IPS-18a (cell line): ENCODE results near the gene EIPR1.

Experiments used
- H3K27ac ChIP-seq: one replicate; pipeline ENCODE4 v1.5.1; 2013; ENCODE audit warnings: low read length
- H3K27me3 ChIP-seq: one replicate; pipeline ENCODE4 v1.6.1; 2013; ENCODE audit warnings: mild to moderate bottlenecking, low read length; ENCODE audit not compliant: control insufficient read depth, insufficient read depth
- H3K36me3 ChIP-seq: one replicate; pipeline ENCODE4 v1.6.1; 2013; ENCODE audit warnings: low read depth, low read length; ENCODE audit not compliant: control insufficient read depth
- H3K4me1 ChIP-seq: one replicate; pipeline ENCODE4 v1.6.1; 2013; ENCODE audit warnings: low read depth, low read length; ENCODE audit not compliant: control insufficient read depth
- H3K4me3 ChIP-seq: one replicate; pipeline ENCODE4 v1.5.1; 2013; ENCODE audit warnings: low read length
- H3K9ac ChIP-seq: one replicate; pipeline ENCODE4 v1.6.1; 2013; ENCODE audit warnings: mild to moderate bottlenecking, low read length, moderate library complexity
- H3K9me3 ChIP-seq: one replicate; pipeline ENCODE4 v1.6.1; 2013; ENCODE audit warnings: low read depth, low read length; ENCODE audit not compliant: control insufficient read depth

Gene EIPR1

DNA sequence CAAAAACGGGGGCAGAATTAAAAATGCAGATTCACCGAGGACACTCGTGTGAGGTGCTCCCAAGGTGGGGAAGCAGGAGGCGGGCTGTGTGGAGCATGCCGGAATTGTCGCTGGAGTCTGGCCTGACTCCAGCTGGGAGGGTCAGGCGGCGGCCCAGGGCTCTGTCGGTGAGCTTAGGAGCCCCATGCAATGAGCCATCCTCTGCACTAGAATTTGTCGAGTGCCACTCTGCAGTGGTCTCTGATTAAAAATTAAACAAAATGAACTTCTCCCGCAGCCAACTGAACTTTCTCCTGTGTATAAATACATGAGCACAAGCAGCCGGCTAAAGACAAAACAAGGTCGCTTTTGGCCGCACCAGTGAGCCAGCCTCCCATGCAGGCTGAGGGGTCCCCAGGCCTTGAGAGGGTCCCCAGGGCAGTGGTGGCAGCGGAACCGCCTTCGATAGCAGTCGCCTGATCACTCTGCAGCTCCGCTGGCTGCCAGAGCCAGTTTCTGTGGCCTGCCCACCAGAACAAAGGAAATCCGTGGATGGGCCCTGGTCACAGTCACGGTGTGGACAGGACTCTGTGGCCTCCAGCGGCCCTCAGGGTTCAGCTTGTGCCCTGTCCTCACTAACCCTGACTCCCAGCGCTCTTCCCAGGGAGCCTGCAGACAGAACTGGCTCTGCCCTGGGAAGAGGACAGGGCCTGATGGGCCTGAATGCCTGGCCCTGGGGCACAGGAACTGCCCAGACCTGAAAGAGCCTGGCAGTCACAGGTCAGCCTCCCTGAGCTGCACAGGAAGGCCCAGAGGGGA lies 201.3 kb downstream of the EIPR1 start:
- Histone ChIP-seq H3K27ac (no peak overlapping the region), H3K4me3 (no peak overlapping the region), H3K9ac (no peak overlapping the region), H3K4me1 (no peaks in the 10 kb centered on the region), H3K9me3 (no peaks in the 10 kb centered on the region), H3K27me3 (no peaks in the 10 kb centered on the region), H3K36me3 (no peaks in the 10 kb centered on the region)

GRCh38 chr2:3175568-3175955 lies 202.1 kb downstream of the EIPR1 start:
- Histone ChIP-seq H3K9me3 (no peaks in the 10 kb centered on the region), H3K27me3 (no peaks in the 10 kb centered on the region), H3K27ac (no peak overlapping the region), H3K9ac (no peak overlapping the region), H3K36me3 (no peaks in the 10 kb centered on the region), H3K4me3 (no peak overlapping the region), H3K4me1 (no peaks in the 10 kb centered on the region)

- Histone ChIP-seq H3K9ac (no peak overlapping the region), H3K4me1 (no peaks in the 10 kb centered on the region), H3K9me3 (no peaks in the 10 kb centered on the region), H3K27ac (no peak overlapping the region), H3K4me3 (no peak overlapping the region), H3K27me3 (no peaks in the 10 kb centered on the region), H3K36me3 (no peaks in the 10 kb centered on the region)
Observed at GRCh38 chr2:3174626-3175567, 202.7 kb downstream of the EIPR1 start.

GRCh38 chr2:3173031-3173430 lies 204.6 kb downstream of the EIPR1 start:
- Histone ChIP-seq H3K27ac (no peak overlapping the region), H3K4me1 (peaks cover 10% of the 10 kb centered on the region), H3K9ac (no peak overlapping the region), H3K27me3 (no peaks in the 10 kb centered on the region), H3K9me3 (no peaks in the 10 kb centered on the region), H3K4me3 (no peak overlapping the region), H3K36me3 (no peaks in the 10 kb centered on the region)

DNA sequence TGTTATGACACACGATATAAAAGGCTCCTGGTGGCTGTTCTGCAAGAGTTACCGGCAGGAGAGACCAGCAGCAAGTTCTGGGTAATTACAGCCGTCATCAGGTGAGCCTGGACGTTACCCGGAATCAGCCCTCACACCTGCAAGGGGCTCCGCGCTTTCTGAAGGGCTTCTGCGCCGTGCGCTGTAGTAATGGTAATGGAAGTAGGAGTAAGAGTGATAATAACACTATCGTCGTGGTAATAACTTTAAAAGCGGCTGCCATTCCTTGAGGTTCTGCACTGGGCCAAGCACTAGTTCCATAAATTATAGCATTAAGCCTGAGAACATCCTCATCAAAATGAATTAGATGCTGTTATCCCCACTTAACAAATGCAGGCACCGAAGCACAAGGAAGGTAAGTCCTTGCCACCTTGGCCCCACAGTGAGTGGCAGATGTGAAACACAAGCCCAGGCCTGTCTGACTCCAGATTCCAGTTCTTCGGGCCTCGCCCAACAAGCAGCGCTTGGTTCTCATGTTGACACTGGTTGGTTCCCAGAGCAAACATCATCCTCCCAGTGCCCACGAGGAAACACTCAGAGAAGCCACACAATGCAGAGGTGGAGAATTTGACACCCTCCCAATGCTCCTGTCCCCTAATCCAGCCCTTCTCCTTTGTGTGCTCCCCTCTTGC lies 205.2 kb downstream of the EIPR1 start:
- no peak overlapping the region for H3K27ac ChIP-seq
- no peak overlapping the region for H3K9ac ChIP-seq
- no peaks in the 10 kb centered on the region for H3K36me3 ChIP-seq
- no peaks in the 10 kb centered on the region for H3K27me3 ChIP-seq
- H3K4me3 ChIP-seq, result no peak overlapping the region
- peaks cover 12% of the 10 kb centered on the region for H3K4me1 ChIP-seq
- H3K9me3 ChIP-seq, result no peaks in the 10 kb centered on the region

GRCh38 chr2:3171564-3172264 lies 205.9 kb downstream of the EIPR1 start:
- Histone ChIP-seq H3K27me3 (no peaks in the 10 kb centered on the region), H3K36me3 (no peaks in the 10 kb centered on the region), H3K4me3 (no peak overlapping the region), H3K4me1 (peaks cover 12% of the 10 kb centered on the region), H3K27ac (no peak overlapping the region), H3K9me3 (no peaks in the 10 kb centered on the region), H3K9ac (no peak overlapping the region)

DNA sequence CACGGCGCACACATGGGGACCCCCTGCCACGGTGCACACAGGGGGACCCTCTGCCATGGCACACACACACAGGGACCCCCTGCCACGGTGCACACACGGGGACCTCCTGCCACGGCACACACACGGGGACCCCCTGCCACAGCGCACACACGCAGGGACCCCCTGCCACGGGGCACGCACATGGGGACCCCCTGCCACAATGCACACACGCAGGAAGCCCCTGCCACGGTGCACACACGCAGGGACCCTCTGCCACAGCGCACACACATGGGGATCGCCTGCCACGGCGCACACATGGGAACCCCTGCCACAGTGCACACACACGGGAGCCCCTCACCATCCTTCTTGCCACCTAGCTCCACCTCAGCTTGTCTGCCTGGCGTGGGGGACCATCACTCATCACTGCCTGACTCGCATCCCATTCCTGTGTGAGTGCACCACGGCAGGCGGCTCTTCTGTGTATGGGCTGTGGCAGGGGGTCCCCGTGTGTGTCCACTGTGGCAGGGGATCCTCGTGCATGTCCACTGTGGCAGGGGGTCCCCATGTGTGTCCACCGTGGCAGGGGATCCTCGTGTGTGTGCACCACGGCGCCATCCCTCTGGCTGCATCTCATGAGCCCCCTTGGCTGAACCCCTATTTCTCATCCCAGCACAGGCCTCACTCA lies 206.7 kb downstream of the EIPR1 start:
- Histone ChIP-seq H3K9me3 (no peaks in the 10 kb centered on the region), H3K4me1 (peaks cover 12% of the 10 kb centered on the region), H3K27me3 (no peaks in the 10 kb centered on the region), H3K36me3 (no peaks in the 10 kb centered on the region), H3K4me3 (no peak overlapping the region), H3K27ac (no peak overlapping the region), H3K9ac (no peak overlapping the region)

- H3K27ac ChIP-seq, result no peak overlapping the region
- no peaks in the 10 kb centered on the region for H3K9me3 ChIP-seq
- no peaks in the 10 kb centered on the region for H3K36me3 ChIP-seq
- H3K4me1 ChIP-seq, result peaks cover 12% of the 10 kb centered on the region
- H3K9ac ChIP-seq, result no peak overlapping the region
- no peak overlapping the region for H3K4me3 ChIP-seq
- H3K27me3 ChIP-seq, result no peaks in the 10 kb centered on the region
Observed at GRCh38 chr2:3169106-3169870, 208.3 kb downstream of the EIPR1 start.

DNA sequence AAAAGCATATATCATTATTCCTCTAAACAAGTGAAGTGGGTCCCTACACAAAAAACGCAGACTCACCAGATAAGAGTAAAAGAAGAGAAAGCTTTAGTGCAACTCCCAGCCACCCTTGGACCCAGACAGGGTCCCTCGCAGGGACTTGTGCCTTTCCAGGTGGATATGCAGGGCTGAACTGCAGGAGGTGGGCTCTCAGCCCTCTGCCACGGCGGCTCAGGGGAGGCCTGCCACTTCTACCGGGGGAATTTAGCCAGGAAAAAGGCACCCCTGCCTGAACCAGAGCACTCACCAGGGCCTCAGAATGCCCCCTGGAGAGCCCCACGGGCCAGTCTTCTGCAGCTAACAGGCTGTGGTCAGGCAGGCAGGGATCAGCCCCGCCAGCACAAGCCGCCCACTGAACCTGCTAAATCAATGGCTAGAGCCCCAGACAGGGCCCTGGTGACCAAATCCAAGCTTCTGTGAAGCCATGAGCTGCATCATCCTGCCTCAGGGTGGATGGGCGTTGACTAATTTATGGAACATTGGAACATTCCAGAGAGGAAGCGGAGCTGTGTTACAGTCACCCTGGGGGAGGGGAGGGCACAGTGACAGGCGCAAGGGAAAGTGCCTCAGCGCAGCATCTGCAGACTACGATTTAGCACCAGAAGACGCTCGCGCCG lies 209.3 kb downstream of the EIPR1 start:
- H3K4me3 ChIP-seq, result no peak overlapping the region
- H3K4me1 ChIP-seq, result peaks cover 12% of the 10 kb centered on the region
- no peaks in the 10 kb centered on the region for H3K27me3 ChIP-seq
- no peak overlapping the region for H3K9ac ChIP-seq
- H3K9me3 ChIP-seq, result no peaks in the 10 kb centered on the region
- H3K27ac ChIP-seq, result no peak overlapping the region
- H3K36me3 ChIP-seq, result no peaks in the 10 kb centered on the region

- H3K9ac ChIP-seq, result no peak overlapping the region
- H3K9me3 ChIP-seq, result no peaks in the 10 kb centered on the region
- no peaks in the 10 kb centered on the region for H3K36me3 ChIP-seq
- H3K4me1 ChIP-seq, result peaks cover 6% of the 10 kb centered on the region
- no peak overlapping the region for H3K4me3 ChIP-seq
- H3K27ac ChIP-seq, result no peak overlapping the region
- no peaks in the 10 kb centered on the region for H3K27me3 ChIP-seq
Observed at GRCh38 chr2:3163401-3163800, 214.2 kb downstream of the EIPR1 start.
